ENCODE results near the gene SPRY4. TPM values are rescaled to one million over a fixed set of nuclear protein-coding genes. Genes with fewer than 3 reads are reported as not detected.

SPRY4 gene
- total and polyA plus RNA-seq, 9 donors = 26.4 to 89.4 (median 59.4) TPM

GRCh38 chr5:142324136-142324870, 518 bp downstream of the SPRY4 start:
- H3K9me3 ChIP-seq (replicated peaks; ENCODE audit: control insufficient read depth, low read depth, low read length) = no peaks in the 10 kb centered on the region
- H3K27ac ChIP-seq (ENCODE audit: low read length) = peak overlapping the region; percentile 80
- H3K4me1 ChIP-seq (ENCODE audit: control insufficient read depth, insufficient read depth, low read length) = peaks cover 75% of the 10 kb centered on the region
- peaks cover 3% of the 10 kb centered on the region for H3K36me3 ChIP-seq (ENCODE audit: control insufficient read depth, insufficient read depth, low read length)
- peak overlapping the region; percentile 53 for H3K4me3 ChIP-seq (ENCODE audit: low read length)
- H3K27me3 ChIP-seq (ENCODE audit: control insufficient read depth, insufficient read depth, low read length) = peaks cover 26% of the 10 kb centered on the region
- peak; percentile 41 for DNase-seq
- under 1% methylated on average over 58 of the region's 58 CpGs for WGBS (ENCODE audit: insufficient coverage)

GRCh38 chr5:142323480-142324135, 1.2 kb downstream of the SPRY4 start:
- no peak for DNase-seq
- peaks cover 3% of the 10 kb centered on the region for H3K36me3 ChIP-seq (ENCODE audit: control insufficient read depth, insufficient read depth, low read length)
- H3K4me3 ChIP-seq (ENCODE audit: low read length) = peak overlapping the region; percentile 53
- peaks cover 25% of the 10 kb centered on the region for H3K27me3 ChIP-seq (ENCODE audit: control insufficient read depth, insufficient read depth, low read length)
- peak overlapping the region; percentile 80 for H3K27ac ChIP-seq (ENCODE audit: low read length)
- WGBS (ENCODE audit: insufficient coverage) = 10% methylated on average over 11 of the region's 19 CpGs
- peaks cover 81% of the 10 kb centered on the region for H3K4me1 ChIP-seq (ENCODE audit: control insufficient read depth, insufficient read depth, low read length)
- H3K9me3 ChIP-seq (replicated peaks; ENCODE audit: control insufficient read depth, low read depth, low read length) = no peaks in the 10 kb centered on the region

GRCh38 chr5:142322747-142323479, 1.9 kb downstream of the SPRY4 start:
- peak overlapping the region; percentile 80 for H3K27ac ChIP-seq (ENCODE audit: low read length)
- H3K9me3 ChIP-seq (replicated peaks; ENCODE audit: control insufficient read depth, low read depth, low read length) = no peaks in the 10 kb centered on the region
- 32% methylated on average over 5 of the region's 15 CpGs for WGBS (ENCODE audit: insufficient coverage)
- DNase-seq = peak; percentile 91
- H3K4me3 ChIP-seq (ENCODE audit: low read length) = peak overlapping the region; percentile 53
- H3K27me3 ChIP-seq (ENCODE audit: control insufficient read depth, insufficient read depth, low read length) = peaks cover 25% of the 10 kb centered on the region
- peaks cover 8% of the 10 kb centered on the region for H3K36me3 ChIP-seq (ENCODE audit: control insufficient read depth, insufficient read depth, low read length)
- peaks cover 88% of the 10 kb centered on the region for H3K4me1 ChIP-seq (ENCODE audit: control insufficient read depth, insufficient read depth, low read length)

DNA sequence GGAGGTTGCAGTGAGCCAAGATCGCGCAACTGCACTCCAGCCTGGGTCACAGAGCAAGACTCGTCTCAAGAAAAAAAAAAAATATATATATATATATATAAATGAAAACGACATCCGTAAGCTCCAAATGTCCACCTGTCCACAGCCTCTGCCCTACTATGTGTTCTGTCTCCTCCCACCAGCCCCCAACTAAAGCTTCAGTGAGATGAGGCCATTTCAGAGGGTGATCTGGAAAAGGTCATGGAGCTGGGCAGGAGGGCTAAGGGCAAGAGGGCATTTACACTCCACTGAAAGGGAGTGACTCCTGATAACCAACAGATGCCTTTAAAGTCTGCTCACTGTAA, 2.4 kb downstream of the SPRY4 start:
- Histone ChIP-seq H3K9me3 (replicated peaks; ENCODE audit: control insufficient read depth, low read depth, low read length) (no peaks in the 10 kb centered on the region), H3K27me3 (ENCODE audit: control insufficient read depth, insufficient read depth, low read length) (peaks cover 25% of the 10 kb centered on the region), H3K27ac (ENCODE audit: low read length) (peak overlapping the region; percentile 80), H3K4me1 (ENCODE audit: control insufficient read depth, insufficient read depth, low read length) (peaks cover 87% of the 10 kb centered on the region), H3K4me3 (ENCODE audit: low read length) (peak overlapping the region; percentile 53), H3K36me3 (ENCODE audit: control insufficient read depth, insufficient read depth, low read length) (peaks cover 12% of the 10 kb centered on the region)
- DNase-seq = no peak
- no CpG with 5 or more reads among the region's 5 CpGs for WGBS (ENCODE audit: insufficient coverage)

DNA sequence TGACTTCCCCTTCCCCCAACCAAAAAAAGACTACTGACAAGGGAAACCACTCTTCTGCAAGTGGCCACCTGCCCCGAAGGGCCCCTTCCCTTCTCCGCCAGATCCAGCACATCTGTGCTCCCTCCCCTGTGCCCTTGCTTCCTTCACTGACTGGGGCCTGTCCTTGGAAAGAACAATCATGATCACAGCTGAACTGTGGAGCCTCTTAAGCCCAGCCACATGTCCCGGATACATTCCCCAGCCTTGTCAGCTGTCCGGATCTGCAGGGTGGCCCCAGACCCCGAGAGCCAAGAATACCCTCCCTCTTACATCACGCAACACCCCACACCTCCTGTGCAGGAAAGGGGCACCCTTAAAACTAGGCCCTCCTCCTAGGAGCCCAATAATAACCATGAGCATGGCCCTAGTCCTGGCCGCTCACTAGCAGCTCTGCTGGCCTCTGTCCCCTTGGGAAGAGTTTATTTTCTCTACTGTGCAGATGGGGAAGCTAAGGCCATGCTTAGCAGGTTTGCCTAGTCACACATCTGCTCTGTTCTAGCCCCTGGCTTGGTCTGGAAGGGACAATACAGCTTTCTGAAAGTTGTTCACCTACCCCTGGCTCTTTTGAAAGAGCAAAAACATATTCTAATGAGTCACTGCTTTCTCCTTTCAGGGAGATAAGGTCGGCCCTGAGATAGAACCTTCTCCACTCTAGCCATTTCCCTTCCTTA, 3.8 kb downstream of the SPRY4 start:
- peaks cover 16% of the 10 kb centered on the region for H3K36me3 ChIP-seq (ENCODE audit: control insufficient read depth, insufficient read depth, low read length)
- H3K4me1 ChIP-seq (ENCODE audit: control insufficient read depth, insufficient read depth, low read length) = peaks cover 85% of the 10 kb centered on the region
- peak overlapping the region; percentile 90 for H3K27ac ChIP-seq (ENCODE audit: low read length)
- WGBS (ENCODE audit: insufficient coverage) = 7% methylated on average over 3 of the region's 8 CpGs
- peaks cover 19% of the 10 kb centered on the region for H3K27me3 ChIP-seq (ENCODE audit: control insufficient read depth, insufficient read depth, low read length)
- H3K9me3 ChIP-seq (replicated peaks; ENCODE audit: control insufficient read depth, low read depth, low read length) = no peaks in the 10 kb centered on the region
- H3K4me3 ChIP-seq (ENCODE audit: low read length) = peak overlapping the region; percentile 30
- DNase-seq = peak; percentile 96

DNA sequence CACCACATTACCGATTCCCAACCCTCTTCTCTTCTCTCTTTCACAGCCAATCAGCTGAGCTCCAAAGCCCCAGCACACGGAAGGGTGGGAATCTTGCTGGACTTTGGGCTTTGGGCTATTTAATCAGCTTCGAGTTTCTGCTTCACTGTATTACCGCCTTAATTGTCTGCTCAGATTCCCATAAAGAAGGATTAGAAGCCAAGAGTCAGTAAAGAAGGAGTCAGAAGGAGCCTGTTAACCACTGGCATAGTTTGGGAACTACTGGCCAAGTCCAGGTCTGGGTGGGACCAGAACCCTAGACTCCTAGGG, 4.4 kb downstream of the SPRY4 start:
- Histone ChIP-seq H3K4me1 (ENCODE audit: control insufficient read depth, insufficient read depth, low read length) (peaks cover 84% of the 10 kb centered on the region), H3K36me3 (ENCODE audit: control insufficient read depth, insufficient read depth, low read length) (peaks cover 16% of the 10 kb centered on the region), H3K9me3 (replicated peaks; ENCODE audit: control insufficient read depth, low read depth, low read length) (no peaks in the 10 kb centered on the region), H3K4me3 (ENCODE audit: low read length) (peak overlapping the region; percentile 30), H3K27ac (ENCODE audit: low read length) (peak overlapping the region; percentile 90), H3K27me3 (ENCODE audit: control insufficient read depth, insufficient read depth, low read length) (peaks cover 14% of the 10 kb centered on the region)
- WGBS (ENCODE audit: insufficient coverage) = 0% methylated on average over 1 of the region's 4 CpGs
- DNase-seq = peak; percentile 77

- WGBS (ENCODE audit: insufficient coverage) = 13% methylated on average over 1 of the region's 7 CpGs
- peaks cover 17% of the 10 kb centered on the region for H3K36me3 ChIP-seq (ENCODE audit: control insufficient read depth, insufficient read depth, low read length)
These were observed 5.0 kb downstream of the SPRY4 start for GRCh38 chr5:142319560-142320429.

GRCh38 chr5:142319105-142319504, 5.7 kb downstream of the SPRY4 start:
- no peak for DNase-seq
- Histone ChIP-seq H3K4me3 (ENCODE audit: low read length) (peak overlapping the region; percentile 16), H3K27me3 (ENCODE audit: control insufficient read depth, insufficient read depth, low read length) (peaks cover 7% of the 10 kb centered on the region), H3K4me1 (ENCODE audit: control insufficient read depth, insufficient read depth, low read length) (peaks cover 90% of the 10 kb centered on the region), H3K27ac (ENCODE audit: low read length) (peak overlapping the region; percentile 90), H3K9me3 (replicated peaks; ENCODE audit: control insufficient read depth, low read depth, low read length) (no peaks in the 10 kb centered on the region), H3K36me3 (ENCODE audit: control insufficient read depth, insufficient read depth, low read length) (peaks cover 24% of the 10 kb centered on the region)
- no CpG with 5 or more reads among the region's 2 CpGs for WGBS (ENCODE audit: insufficient coverage)

More at GRCh38 chr5:142319560-142320429, 5.0 kb downstream of the SPRY4 start:
- H3K27me3 ChIP-seq (ENCODE audit: control insufficient read depth, insufficient read depth, low read length) = peaks cover 11% of the 10 kb centered on the region
- no peaks in the 10 kb centered on the region for H3K9me3 ChIP-seq (replicated peaks; ENCODE audit: control insufficient read depth, low read depth, low read length)
- peak overlapping the region; percentile 90 for H3K27ac ChIP-seq (ENCODE audit: low read length)
- peaks cover 86% of the 10 kb centered on the region for H3K4me1 ChIP-seq (ENCODE audit: control insufficient read depth, insufficient read depth, low read length)
- peak overlapping the region; percentile 30 for H3K4me3 ChIP-seq (ENCODE audit: low read length)
- no peak for DNase-seq

- no peaks in the 10 kb centered on the region for H3K9me3 ChIP-seq (replicated peaks; ENCODE audit: control insufficient read depth, low read depth, low read length)
- H3K4me3 ChIP-seq (ENCODE audit: low read length) = no peak overlapping the region
- H3K27me3 ChIP-seq (ENCODE audit: control insufficient read depth, insufficient read depth, low read length) = no peaks in the 10 kb centered on the region
- H3K36me3 ChIP-seq (ENCODE audit: control insufficient read depth, insufficient read depth, low read length) = peaks cover 38% of the 10 kb centered on the region
- H3K27ac ChIP-seq (ENCODE audit: low read length) = peak overlapping the region; percentile 56
- no peak for DNase-seq
- peaks cover 92% of the 10 kb centered on the region for H3K4me1 ChIP-seq (ENCODE audit: control insufficient read depth, insufficient read depth, low read length)
- WGBS (ENCODE audit: insufficient coverage) = no CpG with 5 or more reads among the region's 5 CpGs
These were observed 7.1 kb downstream of the SPRY4 start for GRCh38 chr5:142317753-142318152.
